ENCODE measurements around the gene KANSL1. TPM values are rescaled to one million over a fixed set of nuclear protein-coding genes. Genes with fewer than 3 reads are reported as not detected.

Gene KANSL1
- total RNA-seq, 4 donors from 2014 or later = 53.8 to 107 (median 60.6) TPM

DNA sequence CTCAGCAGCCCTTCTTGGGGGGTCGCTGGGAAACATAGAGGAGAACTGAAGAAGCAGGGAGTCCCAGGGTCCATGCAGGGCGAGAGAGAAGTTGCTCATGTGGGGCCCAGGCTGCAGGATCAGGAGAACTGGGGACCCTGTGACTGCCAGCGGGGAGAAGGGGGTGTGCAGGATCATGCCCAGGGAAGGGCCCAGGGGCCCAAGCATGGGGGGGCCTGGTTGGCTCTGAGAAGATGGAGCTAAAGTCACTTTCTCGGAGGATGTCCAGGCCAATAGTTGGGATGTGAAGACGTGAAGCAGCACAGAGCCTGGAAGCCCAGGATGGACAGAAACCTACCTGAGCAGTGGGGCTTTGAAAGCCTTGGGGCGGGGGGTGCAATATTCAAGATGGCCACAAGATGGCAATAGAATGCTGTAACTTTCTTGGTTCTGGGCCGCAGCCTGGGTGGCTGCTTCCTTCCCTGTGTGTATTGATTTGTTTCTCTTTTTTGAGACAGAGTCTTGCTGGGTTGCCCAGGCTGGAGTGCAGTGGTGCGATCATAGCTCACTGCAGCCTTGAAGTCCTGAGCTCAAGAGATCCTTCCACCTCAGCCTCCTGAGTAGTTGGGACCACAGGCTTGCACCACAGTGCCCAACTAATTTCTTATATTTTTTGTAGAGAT is 190.8 kb downstream of the KANSL1 start:
- intact Hi-C loops (cut with DNase I; ENCODE audit: low total_unique reads) = loop anchor here (5.0 kb wide), 1 partner anchor 210 kb away; no protein-coding TSS in a partner anchor
- 30% methylated on average over 8 of the region's 8 CpGs for WGBS, 2 donors
- peak; percentile 70 to 94 for DNase-seq (ENCODE audit: low spot score in 2 of 2)

DNA sequence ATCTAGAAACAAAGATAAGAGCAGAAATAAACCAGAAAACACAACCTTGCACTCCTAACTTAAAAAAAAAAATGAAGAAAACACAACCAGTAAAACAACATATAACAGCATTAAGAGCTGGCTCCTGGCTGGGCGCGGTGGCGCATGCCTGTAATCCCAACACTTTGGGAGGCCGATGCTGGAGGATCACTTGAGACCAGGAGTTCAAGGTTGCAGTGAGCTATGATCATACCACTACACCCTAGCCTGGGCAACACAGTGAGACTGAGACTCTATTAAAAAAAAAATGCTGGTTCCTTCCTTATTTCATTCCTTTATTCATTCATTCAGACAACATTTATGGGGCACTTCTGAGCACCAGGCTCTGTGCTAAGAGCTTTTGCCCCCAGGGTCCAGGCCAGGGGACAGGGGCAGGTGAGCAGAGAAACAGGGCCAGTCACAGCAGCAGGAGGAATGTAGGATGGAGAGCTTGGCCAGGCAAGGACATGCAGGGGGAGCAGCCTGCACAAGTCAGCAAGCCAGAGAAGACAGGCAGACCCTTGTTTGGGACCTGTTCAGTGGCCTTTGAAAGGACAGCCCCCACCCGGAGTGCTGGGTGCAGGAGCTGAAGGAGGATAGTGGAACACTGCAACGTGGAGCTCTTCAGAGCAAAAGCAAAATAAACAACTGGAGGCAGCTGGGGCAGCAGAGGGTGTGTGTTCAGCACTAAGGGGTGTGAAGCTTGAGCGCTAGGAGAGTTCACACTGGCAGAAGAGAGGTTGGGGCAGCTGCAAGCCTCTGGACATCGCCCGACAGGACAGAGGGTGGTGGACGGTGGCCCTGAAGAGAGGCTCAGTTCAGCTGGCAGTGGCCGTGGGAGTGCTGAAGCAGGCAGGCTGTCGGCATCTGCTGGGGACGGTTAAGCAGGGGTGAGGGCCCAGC is 191.6 kb downstream of the KANSL1 start:
- no peak overlapping the region for H3K4me3 ChIP-seq (ENCODE audit: low read depth, poor library complexity, severe bottlenecking)
- no peak for DNase-seq (ENCODE audit: low spot score in 2 of 2)
- TF ChIP-seq, protein P1, sequence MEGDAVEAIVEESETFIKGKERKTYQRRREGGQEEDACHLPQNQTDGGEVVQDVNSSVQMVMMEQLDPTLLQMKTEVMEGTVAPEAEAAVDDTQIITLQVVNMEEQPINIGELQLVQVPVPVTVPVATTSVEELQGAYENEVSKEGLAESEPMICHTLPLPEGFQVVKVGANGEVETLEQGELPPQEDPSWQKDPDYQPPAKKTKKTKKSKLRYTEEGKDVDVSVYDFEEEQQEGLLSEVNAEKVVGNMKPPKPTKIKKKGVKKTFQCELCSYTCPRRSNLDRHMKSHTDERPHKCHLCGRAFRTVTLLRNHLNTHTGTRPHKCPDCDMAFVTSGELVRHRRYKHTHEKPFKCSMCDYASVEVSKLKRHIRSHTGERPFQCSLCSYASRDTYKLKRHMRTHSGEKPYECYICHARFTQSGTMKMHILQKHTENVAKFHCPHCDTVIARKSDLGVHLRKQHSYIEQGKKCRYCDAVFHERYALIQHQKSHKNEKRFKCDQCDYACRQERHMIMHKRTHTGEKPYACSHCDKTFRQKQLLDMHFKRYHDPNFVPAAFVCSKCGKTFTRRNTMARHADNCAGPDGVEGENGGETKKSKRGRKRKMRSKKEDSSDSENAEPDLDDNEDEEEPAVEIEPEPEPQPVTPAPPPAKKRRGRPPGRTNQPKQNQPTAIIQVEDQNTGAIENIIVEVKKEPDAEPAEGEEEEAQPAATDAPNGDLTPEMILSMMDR (IDR thresholded peaks at IDR 0.05) = no peak
- no peak for TF ChIP-seq POLR2A (IDR thresholded peaks at IDR 0.05)
- WGBS, 2 donors = 80 to 81% methylated on average over 13 of the region's 13 CpGs
- intact Hi-C loops (cut with DNase I; ENCODE audit: low total_unique reads) = loop anchor here (5.0 kb wide), 1 partner anchor 211 kb away; no protein-coding TSS in a partner anchor

More for the DNA sequence above, 190.8 kb downstream of the KANSL1 start:
- H3K4me3 ChIP-seq (ENCODE audit: low read depth, poor library complexity, severe bottlenecking) = no peak overlapping the region
- TF ChIP-seq POLR2A (IDR thresholded peaks at IDR 0.05) = no peak
- TF ChIP-seq, protein P1 (IDR thresholded peaks at IDR 0.05) = peak in 1 of 3 donors; percentile 91

DNA sequence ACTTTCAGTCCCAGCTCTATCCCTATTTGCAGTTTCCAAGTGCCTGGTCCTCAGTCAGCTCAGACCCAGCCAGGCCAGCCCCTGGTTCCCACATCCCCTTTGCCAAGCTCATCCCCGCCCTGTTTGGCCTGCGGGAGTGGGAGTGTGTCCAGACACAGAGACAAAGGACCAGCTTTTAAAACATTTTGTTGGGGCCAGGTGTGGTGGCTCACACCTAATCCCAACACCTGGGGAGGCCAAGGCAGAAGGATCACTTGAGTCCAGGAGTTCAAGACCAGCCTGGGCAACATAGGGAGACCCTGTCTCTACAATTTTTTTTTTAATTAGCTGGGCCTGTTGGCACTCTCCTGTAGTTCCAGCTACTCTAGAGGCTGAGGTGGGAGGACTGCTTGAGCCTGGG is 192.5 kb downstream of the KANSL1 start:
- DNase-seq (ENCODE audit: low spot score in 2 of 2) = no peak
- intact Hi-C loops (cut with DNase I; ENCODE audit: low total_unique reads) = loop anchor here (5.0 kb wide), 1 partner anchor 212 kb away; no protein-coding TSS in a partner anchor
- TF ChIP-seq, protein P1 (IDR thresholded peaks at IDR 0.05) = no peak
- no peak for TF ChIP-seq POLR2A (IDR thresholded peaks at IDR 0.05)
- WGBS, 2 donors = 41 to 50% methylated on average over 2 of the region's 2 CpGs
- no peak overlapping the region for H3K4me3 ChIP-seq (ENCODE audit: low read depth, poor library complexity, severe bottlenecking)

DNA sequence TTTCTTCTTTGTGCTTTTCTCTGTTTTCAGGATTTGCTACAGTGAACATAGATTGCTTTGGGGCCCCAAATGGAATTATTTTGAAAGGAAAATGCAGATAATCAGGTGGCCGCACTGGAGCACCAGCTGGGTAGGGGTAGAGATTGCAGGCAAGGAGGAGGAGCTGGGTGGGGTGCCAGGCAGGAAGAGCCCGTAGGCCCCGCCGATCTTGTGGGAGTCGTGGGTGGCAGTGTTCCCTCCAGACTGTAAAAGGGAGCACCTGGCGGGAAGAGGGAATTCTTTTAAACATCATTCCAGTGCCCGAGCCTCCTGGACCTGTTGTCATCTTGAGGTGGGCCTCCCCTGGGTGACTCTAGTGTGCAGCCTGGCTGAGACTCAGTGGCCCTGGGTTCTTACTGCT is 192.9 kb downstream of the KANSL1 start:
- intact Hi-C loops (cut with DNase I; ENCODE audit: low total_unique reads) = loop anchor here (5.0 kb wide), 1 partner anchor 212 kb away; no protein-coding TSS in a partner anchor
- 58 to 61% methylated on average over 7 of the region's 7 CpGs for WGBS, 2 donors
- TF ChIP-seq, protein P1 (IDR thresholded peaks at IDR 0.05) = no peak
- TF ChIP-seq POLR2A (IDR thresholded peaks at IDR 0.05) = no peak
- no peak for DNase-seq (ENCODE audit: low spot score in 2 of 2)
- H3K4me3 ChIP-seq (ENCODE audit: low read depth, poor library complexity, severe bottlenecking) = no peak overlapping the region

DNA sequence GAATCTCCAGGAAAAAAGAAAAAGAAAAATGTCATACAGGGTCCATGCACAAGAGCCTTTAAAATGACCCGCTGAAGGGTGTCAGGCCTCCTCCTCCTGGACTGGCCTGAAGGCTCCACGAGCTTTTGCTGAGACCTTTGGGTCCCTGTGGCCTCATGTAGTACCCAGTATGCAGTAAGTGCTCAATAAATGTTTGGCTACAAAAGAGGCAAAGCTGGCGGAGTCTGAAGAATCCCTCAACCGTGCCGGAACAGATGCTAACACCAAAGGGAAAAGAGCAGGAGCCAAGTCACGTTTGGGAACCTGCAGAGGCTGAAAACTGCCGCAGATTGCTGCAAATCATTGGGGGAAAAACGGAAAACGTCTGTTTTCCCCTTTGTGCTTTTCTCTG is 193.3 kb downstream of the KANSL1 start:
- TF ChIP-seq, protein P1 (IDR thresholded peaks at IDR 0.05) = no peak
- no peak for TF ChIP-seq POLR2A (IDR thresholded peaks at IDR 0.05)
- 78% methylated on average over 9 of the region's 9 CpGs for WGBS, 2 donors
- DNase-seq (ENCODE audit: low spot score in 2 of 2) = no peak
- no peak overlapping the region for H3K4me3 ChIP-seq (ENCODE audit: low read depth, poor library complexity, severe bottlenecking)
- intact Hi-C loops (cut with DNase I; ENCODE audit: low total_unique reads) = loop anchor here (5.0 kb wide), 1 partner anchor 212 kb away; no protein-coding TSS in a partner anchor
